ENCODE data around the gene RBM19.

The RBM19 gene

DNA sequence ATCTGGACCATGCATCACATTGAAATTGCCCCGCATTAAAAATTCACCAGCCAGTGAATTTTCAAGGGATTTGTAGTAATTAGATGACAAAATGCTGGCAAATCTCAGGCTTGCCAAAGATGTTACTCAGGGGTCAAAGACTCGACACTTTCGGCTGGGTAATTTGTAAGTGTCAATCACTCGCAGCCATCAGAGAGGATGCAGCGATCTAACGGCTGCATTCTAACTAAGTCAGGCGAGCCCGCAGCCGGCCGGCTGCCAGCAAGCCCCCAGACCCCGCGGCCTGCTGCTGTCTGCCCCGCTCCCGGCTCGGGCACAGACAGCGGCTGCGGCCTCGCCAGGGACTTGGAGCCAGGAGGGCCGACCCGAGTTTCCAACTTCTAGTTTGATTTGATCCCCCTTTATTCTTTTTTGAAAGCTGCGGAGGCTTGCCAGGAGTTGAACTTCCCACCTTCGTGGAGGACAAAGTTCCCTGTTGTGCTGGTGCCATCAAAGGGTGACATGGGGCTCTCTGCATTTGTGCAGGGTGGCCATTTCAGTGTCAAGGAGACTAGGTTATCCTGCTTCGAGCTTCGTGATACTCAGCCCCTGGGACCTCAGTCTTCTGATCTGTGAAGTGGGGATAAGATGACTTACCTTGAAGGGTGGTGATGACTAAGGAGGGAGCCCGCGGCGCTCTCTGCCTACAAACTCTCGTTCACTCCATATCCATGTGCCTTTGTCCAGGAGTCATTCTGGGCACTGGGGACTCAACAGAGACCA is 169.9 kb downstream of the RBM19 start:
- no peaks in the 10 kb centered on the region for H3K27me3 ChIP-seq (ENCODE audit: insufficient read depth, poor library complexity, severe bottlenecking)
- TF ChIP-seq, protein P1, sequence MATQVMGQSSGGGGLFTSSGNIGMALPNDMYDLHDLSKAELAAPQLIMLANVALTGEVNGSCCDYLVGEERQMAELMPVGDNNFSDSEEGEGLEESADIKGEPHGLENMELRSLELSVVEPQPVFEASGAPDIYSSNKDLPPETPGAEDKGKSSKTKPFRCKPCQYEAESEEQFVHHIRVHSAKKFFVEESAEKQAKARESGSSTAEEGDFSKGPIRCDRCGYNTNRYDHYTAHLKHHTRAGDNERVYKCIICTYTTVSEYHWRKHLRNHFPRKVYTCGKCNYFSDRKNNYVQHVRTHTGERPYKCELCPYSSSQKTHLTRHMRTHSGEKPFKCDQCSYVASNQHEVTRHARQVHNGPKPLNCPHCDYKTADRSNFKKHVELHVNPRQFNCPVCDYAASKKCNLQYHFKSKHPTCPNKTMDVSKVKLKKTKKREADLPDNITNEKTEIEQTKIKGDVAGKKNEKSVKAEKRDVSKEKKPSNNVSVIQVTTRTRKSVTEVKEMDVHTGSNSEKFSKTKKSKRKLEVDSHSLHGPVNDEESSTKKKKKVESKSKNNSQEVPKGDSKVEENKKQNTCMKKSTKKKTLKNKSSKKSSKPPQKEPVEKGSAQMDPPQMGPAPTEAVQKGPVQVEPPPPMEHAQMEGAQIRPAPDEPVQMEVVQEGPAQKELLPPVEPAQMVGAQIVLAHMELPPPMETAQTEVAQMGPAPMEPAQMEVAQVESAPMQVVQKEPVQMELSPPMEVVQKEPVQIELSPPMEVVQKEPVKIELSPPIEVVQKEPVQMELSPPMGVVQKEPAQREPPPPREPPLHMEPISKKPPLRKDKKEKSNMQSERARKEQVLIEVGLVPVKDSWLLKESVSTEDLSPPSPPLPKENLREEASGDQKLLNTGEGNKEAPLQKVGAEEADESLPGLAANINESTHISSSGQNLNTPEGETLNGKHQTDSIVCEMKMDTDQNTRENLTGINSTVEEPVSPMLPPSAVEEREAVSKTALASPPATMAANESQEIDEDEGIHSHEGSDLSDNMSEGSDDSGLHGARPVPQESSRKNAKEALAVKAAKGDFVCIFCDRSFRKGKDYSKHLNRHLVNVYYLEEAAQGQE (IDR thresholded peaks at IDR 0.05; ENCODE audit: insufficient replicate concordance, low read depth), result no peak
- DNase-seq (ENCODE audit: low read depth in 1 of 2, low spot score in 1 of 2), result no peak
- H3K4me3 ChIP-seq (replicated peaks; ENCODE audit: insufficient read depth, low read length), result no peak overlapping the region
- H3K27ac ChIP-seq (replicated peaks), result no peak overlapping the region

DNA sequence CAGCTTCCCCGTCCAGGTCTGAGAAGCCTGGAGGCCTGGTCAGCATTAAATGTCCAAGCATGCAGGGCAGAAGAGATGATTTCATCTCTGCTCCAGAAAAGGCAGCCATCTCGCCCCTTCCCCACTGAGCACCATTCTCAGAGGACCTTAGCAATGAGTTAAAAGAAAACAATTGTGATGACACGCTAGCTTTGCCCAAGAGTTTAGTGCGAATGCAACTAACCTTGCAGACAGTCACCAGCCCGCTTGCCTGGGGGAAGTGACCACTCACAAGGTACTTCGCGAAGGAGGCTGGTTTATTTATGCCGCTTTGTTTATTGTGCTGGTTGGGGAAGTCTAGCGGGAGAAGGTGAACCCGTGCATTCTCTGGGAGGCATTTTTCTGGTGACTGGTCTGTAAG is 170.7 kb downstream of the RBM19 start:
- no peak overlapping the region for H3K27ac ChIP-seq (replicated peaks)
- no peak for DNase-seq (ENCODE audit: low read depth in 1 of 2, low spot score in 1 of 2)
- H3K4me3 ChIP-seq (replicated peaks; ENCODE audit: insufficient read depth, low read length), result no peak overlapping the region
- H3K27me3 ChIP-seq (ENCODE audit: insufficient read depth, poor library complexity, severe bottlenecking), result no peaks in the 10 kb centered on the region
- TF ChIP-seq, protein P2, sequence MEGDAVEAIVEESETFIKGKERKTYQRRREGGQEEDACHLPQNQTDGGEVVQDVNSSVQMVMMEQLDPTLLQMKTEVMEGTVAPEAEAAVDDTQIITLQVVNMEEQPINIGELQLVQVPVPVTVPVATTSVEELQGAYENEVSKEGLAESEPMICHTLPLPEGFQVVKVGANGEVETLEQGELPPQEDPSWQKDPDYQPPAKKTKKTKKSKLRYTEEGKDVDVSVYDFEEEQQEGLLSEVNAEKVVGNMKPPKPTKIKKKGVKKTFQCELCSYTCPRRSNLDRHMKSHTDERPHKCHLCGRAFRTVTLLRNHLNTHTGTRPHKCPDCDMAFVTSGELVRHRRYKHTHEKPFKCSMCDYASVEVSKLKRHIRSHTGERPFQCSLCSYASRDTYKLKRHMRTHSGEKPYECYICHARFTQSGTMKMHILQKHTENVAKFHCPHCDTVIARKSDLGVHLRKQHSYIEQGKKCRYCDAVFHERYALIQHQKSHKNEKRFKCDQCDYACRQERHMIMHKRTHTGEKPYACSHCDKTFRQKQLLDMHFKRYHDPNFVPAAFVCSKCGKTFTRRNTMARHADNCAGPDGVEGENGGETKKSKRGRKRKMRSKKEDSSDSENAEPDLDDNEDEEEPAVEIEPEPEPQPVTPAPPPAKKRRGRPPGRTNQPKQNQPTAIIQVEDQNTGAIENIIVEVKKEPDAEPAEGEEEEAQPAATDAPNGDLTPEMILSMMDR (IDR thresholded peaks at IDR 0.05; ENCODE audit: insufficient read depth, low read length), result no peak
- TF ChIP-seq SPI1 (IDR thresholded peaks at IDR 0.05; ENCODE audit: borderline replicate concordance, low read depth) (no peak), POLR2AphosphoS5 (IDR thresholded peaks at IDR 0.05; ENCODE audit: low read depth) (no peak), GABPA (IDR thresholded peaks at IDR 0.05; ENCODE audit: low read depth) (no peak)
- TF ChIP-seq, protein P1 (IDR thresholded peaks at IDR 0.05; ENCODE audit: insufficient replicate concordance, low read depth), result no peak

DNA sequence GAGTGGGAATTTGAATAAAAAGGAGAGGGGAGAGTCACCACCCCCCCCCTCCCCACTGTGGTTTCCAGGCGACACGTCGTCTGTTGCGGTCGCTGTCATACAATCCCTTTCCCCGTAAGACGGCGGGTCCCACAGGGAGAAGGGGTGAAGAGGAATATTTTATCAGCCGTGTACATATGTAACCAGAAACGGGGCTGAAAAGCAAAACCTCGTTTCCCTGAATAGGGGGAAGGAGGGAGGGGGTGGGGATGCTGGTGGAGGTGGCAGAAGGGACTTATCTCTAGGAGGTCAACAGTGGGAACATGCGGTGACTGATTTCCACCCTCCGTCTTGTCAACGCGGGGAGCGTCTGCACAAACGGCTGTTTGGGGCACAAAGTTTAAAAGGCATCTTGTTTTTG is 171.4 kb downstream of the RBM19 start:
- DNase-seq (ENCODE audit: low read depth in 1 of 2, low spot score in 1 of 2), result no peak
- H3K27me3 ChIP-seq (ENCODE audit: insufficient read depth, poor library complexity, severe bottlenecking), result no peaks in the 10 kb centered on the region
- H3K4me3 ChIP-seq (replicated peaks; ENCODE audit: insufficient read depth, low read length), result no peak overlapping the region
- TF ChIP-seq POLR2AphosphoS5 (IDR thresholded peaks at IDR 0.05; ENCODE audit: low read depth), result no peak
- TF ChIP-seq, protein P1 (IDR thresholded peaks at IDR 0.05; ENCODE audit: insufficient replicate concordance, low read depth), result no peak
- TF ChIP-seq, protein P2 (IDR thresholded peaks at IDR 0.05; ENCODE audit: insufficient read depth, low read length), result no peak
- TF ChIP-seq SPI1 (IDR thresholded peaks at IDR 0.05; ENCODE audit: borderline replicate concordance, low read depth), result no peak
- no peak for TF ChIP-seq GABPA (IDR thresholded peaks at IDR 0.05; ENCODE audit: low read depth)
- H3K27ac ChIP-seq (replicated peaks), result no peak overlapping the region

All from HL-60 (cell line).